HG03108 (cell line): ENCODE data around the gene MRPL20.
"Not testable (repeated sequence)": the region's sequence is repeated elsewhere in the genome, so short reads cannot be mapped to it uniquely, and the experiment has no call there.

ENCODE experiments used
- ATAC-seq: cut with Tn5 transposase; IDR thresholded peaks from one replicate; pipeline ENCODE4 v1.9.1; 2021; ENCODE audit warnings: moderate library complexity; ENCODE audit not compliant: unreplicated experiment

MRPL20 gene

GRCh38 chr1:1427106-1427819 lies 20.2 kb upstream of the MRPL20 start:
- ATAC-seq = no peak

GRCh38 chr1:1426496-1427105 lies 19.5 kb upstream of the MRPL20 start:
- no peak for ATAC-seq

GRCh38 chr1:1425753-1426495 lies 18.8 kb upstream of the MRPL20 start:
- ATAC-seq = no peak

- ATAC-seq = no peak
Measured at GRCh38 chr1:1425426-1425752, 18.3 kb upstream of the MRPL20 start.

- ATAC-seq = no peak
Measured at GRCh38 chr1:1424707-1425106, 17.6 kb upstream of the MRPL20 start.

GRCh38 chr1:1423245-1423597 lies 16.1 kb upstream of the MRPL20 start:
- no peak for ATAC-seq

GRCh38 chr1:1422465-1423244 lies 15.6 kb upstream of the MRPL20 start:
- ATAC-seq = no peak

GRCh38 chr1:1421907-1422464 lies 14.9 kb upstream of the MRPL20 start:
- no peak for ATAC-seq

- ATAC-seq = no peak
Measured at GRCh38 chr1:1421147-1421906, 14.2 kb upstream of the MRPL20 start, which contains the start of gene ANKRD65. Gene ANKRD65, minus strand, starts transcription at chr1:1421276. Its CDS starts 271 bp downstream, at chr1:1421005.

GRCh38 chr1:1420654-1421141 lies 13.6 kb upstream of the MRPL20 start:
- no peak for ATAC-seq

- no peak for ATAC-seq
Measured at GRCh38 chr1:1419813-1420653, 12.9 kb upstream of the MRPL20 start.

GRCh38 chr1:1419363-1419812 lies 12.3 kb upstream of the MRPL20 start:
- ATAC-seq = no peak

- no peak for ATAC-seq
Measured at GRCh38 chr1:1418464-1419362, 11.6 kb upstream of the MRPL20 start.

- not testable (repeated sequence) for ATAC-seq
Measured at GRCh38 chr1:1417825-1418463, 10.9 kb upstream of the MRPL20 start.

- not testable (repeated sequence) for ATAC-seq
Measured at GRCh38 chr1:1417396-1417795, 10.3 kb upstream of the MRPL20 start.

- no peak for ATAC-seq
Measured at GRCh38 chr1:1415751-1416150, 8.7 kb upstream of the MRPL20 start.

- not testable (repeated sequence) for ATAC-seq
Measured at GRCh38 chr1:1412311-1412902, 5.3 kb upstream of the MRPL20 start.
